Measurements from ENCODE around the gene SPEM1.

- TF ChIP-seq EZH2 (IDR thresholded peaks at IDR 0.05; ENCODE audit: borderline replicate concordance) = no peak
- TF ChIP-seq CTCF (IDR thresholded peaks at IDR 0.05; ENCODE audit: poor library complexity) = no peak
- no peak for TF ChIP-seq EZH2phosphoT487 (IDR thresholded peaks at IDR 0.05; ENCODE audit: low read depth, severe bottlenecking, unreplicated experiment)
These were observed 6.2 kb downstream of the SPEM1 start for GRCh38 chr17:7426203-7426863.
